Gastrocnemius medialis (tissue), 4 donors: ENCODE data around the gene TMEM220. TPM values are rescaled to one million over a fixed set of nuclear protein-coding genes. Genes with fewer than 3 reads are reported as not detected.

ENCODE experiments used
- ATAC-seq, 2 donors: fragments of 150-250 bp; one replicate each; pipeline ENCODE4 v1.9.1; 2016
- DNase-seq, 2 donors: peaks; one replicate each; pipeline ENCODE4 v3.0.0-alpha.2; 2019
- H3K27ac ChIP-seq, 4 donors: fragments of 200-600 bp; sonication (generic); 1 replicate in 1 of 4; 2 replicates in 3 of 4; pipeline ENCODE4 v1.5.1; 2016 to 2018; ENCODE audit warnings: mild to moderate bottlenecking in 2 of 4, moderate library complexity in 1 of 4
- H3K27me3 ChIP-seq, 3 donors: fragments of 200-600 bp; sonication (generic) in 2 of 3; 1 replicate in 1 of 3; 2 replicates in 2 of 3; pipeline versions ENCODE4 v1.5.1 to v1.6.0; 2016 to 2019; ENCODE audit warnings: mild to moderate bottlenecking in 1 of 3, moderate library complexity in 1 of 3
- H3K36me3 ChIP-seq, 2 donors: fragments of 200-600 bp; sonication (generic) in 1 of 2; one replicate each; pipeline ENCODE4 v1.5.1; 2017 to 2018
- H3K4me1 ChIP-seq, 2 donors: fragments of 200-600 bp; sonication (generic) in 1 of 2; one replicate each; pipeline ENCODE4 v1.5.1; 2016 to 2017; ENCODE audit warnings: mild to moderate bottlenecking in 2 of 2
- H3K4me3 ChIP-seq, 4 donors: fragments of 200-600 bp; sonication (generic) in 3 of 4; 1 replicate in 1 of 4; 2 replicates in 3 of 4; pipeline ENCODE4 v1.5.1; 2016 to 2019; ENCODE audit warnings: mild to moderate bottlenecking in 2 of 4
- H3K9me3 ChIP-seq, 3 donors: fragments of 200-600 bp; sonication (generic) in 2 of 3; 1 replicate in 1 of 3; 2 replicates in 2 of 3; pipeline ENCODE4 v1.5.1; 2016 to 2019
- CTCF ChIP-seq, 5 experiments: fragments of 450-650 bp in 3 of 5; fragments of 200-600 bp in 2 of 5; sonication (generic) in 2 of 5; IDR thresholded peaks in 4 of 5; conservative IDR thresholded peaks in 1 of 5; 1 replicate in 4 of 5; 2 replicates in 1 of 5; pipeline ENCODE4 v1.5.1; 2016 to 2019; ENCODE audit warnings: antibody characterized with exemption in 5 of 5, mild to moderate bottlenecking in 3 of 5, moderate library complexity in 3 of 5
- POLR2A ChIP-seq, 2 donors: fragments of 450-650 bp; IDR thresholded peaks; one replicate each; pipeline ENCODE4 v1.6.1; 2017; ENCODE audit warnings: antibody characterized with exemption in 2 of 2, mild to moderate bottlenecking in 2 of 2, moderate library complexity in 2 of 2
- in situ Hi-C, 4 donors: fragments of 200-750 bp; cut with MboI; loops; one replicate each; pipeline versions ENCODE4 v1.15.0 to v1.8.0; 2017; ENCODE audit warnings: low sequenced_read_pairs in 4 of 4
- intact Hi-C: fragments of 100-400 bp; cut with DNase I; formaldehyde crosslinking; loops from one replicate; pipeline ENCODE4 v1.15.1; 2023; ENCODE audit warnings: low total_unique reads
- total RNA-seq, 4 donors: library from RNA; depleted of rRNA; stranded (reverse); fragments of >200 nt; gene quantifications; one replicate each; pipeline versions ENCODE4 v1.1.0 to v1.2.3, GENCODE V29; 2016

TMEM220 gene
- total RNA-seq, 4 donors from 2014 or later, result 3.7 to 8.6 (median 3.9) TPM

- H3K36me3 ChIP-seq, result no peaks in the 10 kb centered on the region
- H3K4me3 ChIP-seq, result no peak overlapping the region
- no peak overlapping the region for H3K27ac ChIP-seq
- in situ Hi-C loops (no loop called here), intact Hi-C loops (no loop called here)
- H3K27me3 ChIP-seq, result no peaks in the 10 kb centered on the region
- H3K4me1 ChIP-seq, result no peaks in the 10 kb centered on the region
- no peaks in the 10 kb centered on the region for H3K9me3 ChIP-seq
- DNase-seq, result no peak
- TF ChIP-seq CTCF (IDR thresholded peaks at IDR 0.05 in 4 of 5, conservative IDR thresholded peaks at IDR 0.05 in 1 of 5) (no peak), POLR2A (IDR thresholded peaks at IDR 0.05) (no peak)
- ATAC-seq, result no peak
These were observed 65.3 kb downstream of the TMEM220 start for GRCh38 chr17:10664571-10664970.

Other genes with a start within 250 kb of the TMEM220 start
- gene MYH1, start 211.5 kb downstream of the TMEM220 start, total RNA-seq, result 1,000 to 10,000 TPM; 1,190 to 2,066 (median 1,615) TPM
- gene MYH2, start 180.4 kb downstream of the TMEM220 start, total RNA-seq, result 1,000 to 10,000 TPM in 1 of 4 donors, 100 to 1,000 TPM in 2, 10 to 100 TPM in 1; 77.8 to 4,245 (median 724) TPM
- 10 to 100 TPM in 1 of 4 donors, 1 to 10 TPM in 3; 1.5 to 17.6 (median 5.3) TPM for gene MYH3, start 72.7 kb downstream of the TMEM220 start, total RNA-seq
- gene SCO1, start 32.5 kb downstream of the TMEM220 start, total RNA-seq, result 10 to 100 TPM; 16.7 to 27.3 (median 22.8) TPM
- 10 to 100 TPM in 3 of 4 donors, 1 to 10 TPM in 1; 5.2 to 39.2 (median 26.5) TPM for gene ADPRM, start 32.4 kb downstream of the TMEM220 start, total RNA-seq
- gene TMEM238L, start 74.1 kb upstream of the TMEM220 start, total RNA-seq, result under 1 TPM in 1 of 4 donors, not detected in 3; 0.22 TPM
- not detected for gene PIRT, start 108.1 kb upstream of the TMEM220 start, total RNA-seq